ENCODE data around the gene NTN5. TPM values are rescaled to one million over a fixed set of nuclear protein-coding genes. Genes with fewer than 3 reads are reported as not detected.

NTN5 gene
- total and polyA plus RNA-seq, 9 of the 15 experiments (the other 6 are each of a cell fraction or from before 2014, with no cell fraction given), result not detected

DNA sequence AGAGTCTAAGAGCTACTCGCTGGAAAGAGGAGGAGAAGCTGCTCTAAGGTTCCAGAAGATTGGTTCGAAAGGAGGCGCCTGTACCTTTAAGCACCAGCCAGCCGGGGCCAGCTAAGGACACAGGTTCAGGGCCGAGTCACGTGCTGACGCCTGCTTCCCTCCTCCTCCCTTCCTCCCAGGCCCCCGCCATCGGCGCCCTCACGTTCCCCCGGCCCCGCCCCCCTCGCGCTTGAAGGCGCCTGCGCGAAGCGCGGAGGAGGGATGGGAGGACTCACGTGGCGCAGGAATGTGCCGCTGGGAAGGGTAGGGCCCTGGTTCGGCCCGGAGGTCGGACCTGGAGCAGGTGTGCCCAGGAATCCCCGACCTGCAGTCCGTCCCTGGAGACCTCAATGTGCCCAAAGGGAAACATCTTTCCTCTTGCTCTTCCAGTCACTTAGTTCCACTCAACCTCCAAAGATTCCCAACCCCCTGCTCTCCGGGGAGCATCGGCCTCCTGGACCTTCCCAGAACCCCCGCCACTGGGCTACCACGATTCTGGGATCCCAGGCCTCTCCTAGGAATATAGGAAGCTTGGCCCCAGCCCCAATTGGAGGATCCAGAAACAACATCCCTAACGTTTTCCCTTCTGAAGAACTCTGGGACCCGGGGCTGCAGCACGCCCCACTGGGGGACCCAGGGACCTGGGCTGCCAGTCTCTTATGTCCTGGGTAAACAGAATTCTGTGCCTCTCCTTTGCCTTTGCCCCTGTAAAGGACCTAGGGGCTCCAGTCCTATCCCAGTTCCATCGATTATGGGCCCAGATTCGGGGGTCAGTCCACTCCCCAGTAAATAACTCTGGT lies 38.2 kb downstream of the NTN5 start (continued):
- TF ChIP-seq, protein P1, sequence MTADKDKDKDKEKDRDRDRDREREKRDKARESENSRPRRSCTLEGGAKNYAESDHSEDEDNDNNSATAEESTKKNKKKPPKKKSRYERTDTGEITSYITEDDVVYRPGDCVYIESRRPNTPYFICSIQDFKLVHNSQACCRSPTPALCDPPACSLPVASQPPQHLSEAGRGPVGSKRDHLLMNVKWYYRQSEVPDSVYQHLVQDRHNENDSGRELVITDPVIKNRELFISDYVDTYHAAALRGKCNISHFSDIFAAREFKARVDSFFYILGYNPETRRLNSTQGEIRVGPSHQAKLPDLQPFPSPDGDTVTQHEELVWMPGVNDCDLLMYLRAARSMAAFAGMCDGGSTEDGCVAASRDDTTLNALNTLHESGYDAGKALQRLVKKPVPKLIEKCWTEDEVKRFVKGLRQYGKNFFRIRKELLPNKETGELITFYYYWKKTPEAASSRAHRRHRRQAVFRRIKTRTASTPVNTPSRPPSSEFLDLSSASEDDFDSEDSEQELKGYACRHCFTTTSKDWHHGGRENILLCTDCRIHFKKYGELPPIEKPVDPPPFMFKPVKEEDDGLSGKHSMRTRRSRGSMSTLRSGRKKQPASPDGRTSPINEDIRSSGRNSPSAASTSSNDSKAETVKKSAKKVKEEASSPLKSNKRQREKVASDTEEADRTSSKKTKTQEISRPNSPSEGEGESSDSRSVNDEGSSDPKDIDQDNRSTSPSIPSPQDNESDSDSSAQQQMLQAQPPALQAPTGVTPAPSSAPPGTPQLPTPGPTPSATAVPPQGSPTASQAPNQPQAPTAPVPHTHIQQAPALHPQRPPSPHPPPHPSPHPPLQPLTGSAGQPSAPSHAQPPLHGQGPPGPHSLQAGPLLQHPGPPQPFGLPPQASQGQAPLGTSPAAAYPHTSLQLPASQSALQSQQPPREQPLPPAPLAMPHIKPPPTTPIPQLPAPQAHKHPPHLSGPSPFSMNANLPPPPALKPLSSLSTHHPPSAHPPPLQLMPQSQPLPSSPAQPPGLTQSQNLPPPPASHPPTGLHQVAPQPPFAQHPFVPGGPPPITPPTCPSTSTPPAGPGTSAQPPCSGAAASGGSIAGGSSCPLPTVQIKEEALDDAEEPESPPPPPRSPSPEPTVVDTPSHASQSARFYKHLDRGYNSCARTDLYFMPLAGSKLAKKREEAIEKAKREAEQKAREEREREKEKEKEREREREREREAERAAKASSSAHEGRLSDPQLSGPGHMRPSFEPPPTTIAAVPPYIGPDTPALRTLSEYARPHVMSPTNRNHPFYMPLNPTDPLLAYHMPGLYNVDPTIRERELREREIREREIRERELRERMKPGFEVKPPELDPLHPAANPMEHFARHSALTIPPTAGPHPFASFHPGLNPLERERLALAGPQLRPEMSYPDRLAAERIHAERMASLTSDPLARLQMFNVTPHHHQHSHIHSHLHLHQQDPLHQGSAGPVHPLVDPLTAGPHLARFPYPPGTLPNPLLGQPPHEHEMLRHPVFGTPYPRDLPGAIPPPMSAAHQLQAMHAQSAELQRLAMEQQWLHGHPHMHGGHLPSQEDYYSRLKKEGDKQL (CRISPR knock-in tag; IDR thresholded peaks at IDR 0.05; ENCODE audit: borderline replicate concordance), result no peak
- TF ChIP-seq ATF1 (CRISPR knock-in tag; IDR thresholded peaks at IDR 0.05) (no peak), ATF1 (tag; IDR thresholded peaks at IDR 0.05) (peak; percentile 55), ZNF121 (CRISPR knock-in tag; conservative IDR thresholded peaks at IDR 0.05) (no peak), CCNT2 (IDR thresholded peaks at IDR 0.05; ENCODE audit: borderline replicate concordance, extremely low read depth, insufficient read length, low read depth, low read length) (peak; percentile 96), SIN3A (IDR thresholded peaks at IDR 0.05; ENCODE audit: borderline replicate concordance in 2 of 2, control insufficient read depth in 1 of 2, low read depth in 2 of 2, low read length in 2 of 2) (peak in 1 of 2 experiments; percentile 27; a peak in 1 of 4 replicates), LARP7 (IDR thresholded peaks at IDR 0.05) (no peak), RBM14 (IDR thresholded peaks at IDR 0.05; ENCODE audit: borderline replicate concordance, insufficient read depth, low read depth, low read length) (no peak), KDM5B (IDR thresholded peaks at IDR 0.05; ENCODE audit: insufficient replicate concordance, low read depth, low read length) (peak; percentile 59), SOX6 (IDR thresholded peaks at IDR 0.05) (peak; percentile 71), HNRNPH1 (optimal IDR thresholded peaks at IDR 0.05; ENCODE audit: low read depth, low read length) (no peak), ZEB2 (IDR thresholded peaks at IDR 0.05) (peak; percentile 40; the same call in 1 of the 2 replicates), EP300 (IDR thresholded peaks at IDR 0.05; ENCODE audit: low read length) (peak; percentile 67)
- TF ChIP-seq, protein P2, sequence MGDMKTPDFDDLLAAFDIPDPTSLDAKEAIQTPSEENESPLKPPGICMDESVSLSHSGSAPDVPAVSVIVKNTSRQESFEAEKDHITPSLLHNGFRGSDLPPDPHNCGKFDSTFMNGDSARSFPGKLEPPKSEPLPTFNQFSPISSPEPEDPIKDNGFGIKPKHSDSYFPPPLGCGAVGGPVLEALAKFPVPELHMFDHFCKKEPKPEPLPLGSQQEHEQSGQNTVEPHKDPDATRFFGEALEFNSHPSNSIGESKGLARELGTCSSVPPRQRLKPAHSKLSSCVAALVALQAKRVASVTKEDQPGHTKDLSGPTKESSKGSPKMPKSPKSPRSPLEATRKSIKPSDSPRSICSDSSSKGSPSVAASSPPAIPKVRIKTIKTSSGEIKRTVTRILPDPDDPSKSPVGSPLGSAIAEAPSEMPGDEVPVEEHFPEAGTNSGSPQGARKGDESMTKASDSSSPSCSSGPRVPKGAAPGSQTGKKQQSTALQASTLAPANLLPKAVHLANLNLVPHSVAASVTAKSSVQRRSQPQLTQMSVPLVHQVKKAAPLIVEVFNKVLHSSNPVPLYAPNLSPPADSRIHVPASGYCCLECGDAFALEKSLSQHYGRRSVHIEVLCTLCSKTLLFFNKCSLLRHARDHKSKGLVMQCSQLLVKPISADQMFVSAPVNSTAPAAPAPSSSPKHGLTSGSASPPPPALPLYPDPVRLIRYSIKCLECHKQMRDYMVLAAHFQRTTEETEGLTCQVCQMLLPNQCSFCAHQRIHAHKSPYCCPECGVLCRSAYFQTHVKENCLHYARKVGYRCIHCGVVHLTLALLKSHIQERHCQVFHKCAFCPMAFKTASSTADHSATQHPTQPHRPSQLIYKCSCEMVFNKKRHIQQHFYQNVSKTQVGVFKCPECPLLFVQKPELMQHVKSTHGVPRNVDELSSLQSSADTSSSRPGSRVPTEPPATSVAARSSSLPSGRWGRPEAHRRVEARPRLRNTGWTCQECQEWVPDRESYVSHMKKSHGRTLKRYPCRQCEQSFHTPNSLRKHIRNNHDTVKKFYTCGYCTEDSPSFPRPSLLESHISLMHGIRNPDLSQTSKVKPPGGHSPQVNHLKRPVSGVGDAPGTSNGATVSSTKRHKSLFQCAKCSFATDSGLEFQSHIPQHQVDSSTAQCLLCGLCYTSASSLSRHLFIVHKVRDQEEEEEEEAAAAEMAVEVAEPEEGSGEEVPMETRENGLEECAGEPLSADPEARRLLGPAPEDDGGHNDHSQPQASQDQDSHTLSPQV (IDR thresholded peaks at IDR 0.05), result peak; percentile 83
